AG10803 (cell line): ENCODE data around the gene LILRA1.
"Not testable (repeated sequence)": the region's sequence is repeated elsewhere in the genome, so short reads cannot be mapped to it uniquely, and the experiment has no call there.

Experiments
- DNase-seq: peaks from one replicate; pipeline ENCODE4 v3.0.0; 2010; ENCODE audit warnings: low read depth
- H3K4me3 ChIP-seq: 2 replicates; pipeline ENCODE4 v1.5.1; 2011; ENCODE audit warnings: mild to moderate bottlenecking, low read length, control low read depth
- CTCF ChIP-seq: conservative IDR thresholded peaks from 2 replicates; pipeline ENCODE4 v1.5.1; 2011; ENCODE audit warnings: mild to moderate bottlenecking, low read length, control low read depth, inconsistent platforms

LILRA1 gene

GRCh38 chr19:54616821-54617560, 23.6 kb downstream of the LILRA1 start:
- TF ChIP-seq CTCF, result no peak
- no peak for DNase-seq
- H3K4me3 ChIP-seq, result no peak overlapping the region

DNA sequence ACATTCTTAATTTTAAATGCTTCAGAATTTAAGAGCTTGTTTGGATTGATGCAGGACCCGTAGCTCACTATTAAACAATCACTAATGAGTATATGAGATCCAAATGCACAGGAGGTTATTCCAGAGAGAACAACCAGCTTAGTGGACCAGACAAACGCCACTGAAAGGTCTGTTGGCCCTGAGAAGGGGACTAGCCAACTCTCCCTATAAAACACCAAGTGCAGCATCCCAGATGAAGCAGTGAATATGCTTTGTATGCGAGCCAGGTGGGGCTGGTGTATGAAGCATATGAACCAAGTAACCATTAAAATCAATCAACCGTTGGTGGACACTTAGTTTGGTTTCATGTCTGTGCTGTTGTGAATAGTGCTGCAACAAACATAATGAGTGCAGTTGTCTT, 27.0 kb downstream of the LILRA1 start:
- no peak for DNase-seq
- no peak overlapping the region for H3K4me3 ChIP-seq
- TF ChIP-seq CTCF, result no peak

GRCh38 chr19:54622431-54622830, 29.0 kb downstream of the LILRA1 start:
- no peak overlapping the region for H3K4me3 ChIP-seq
- no peak for TF ChIP-seq CTCF
- no peak for DNase-seq

DNA sequence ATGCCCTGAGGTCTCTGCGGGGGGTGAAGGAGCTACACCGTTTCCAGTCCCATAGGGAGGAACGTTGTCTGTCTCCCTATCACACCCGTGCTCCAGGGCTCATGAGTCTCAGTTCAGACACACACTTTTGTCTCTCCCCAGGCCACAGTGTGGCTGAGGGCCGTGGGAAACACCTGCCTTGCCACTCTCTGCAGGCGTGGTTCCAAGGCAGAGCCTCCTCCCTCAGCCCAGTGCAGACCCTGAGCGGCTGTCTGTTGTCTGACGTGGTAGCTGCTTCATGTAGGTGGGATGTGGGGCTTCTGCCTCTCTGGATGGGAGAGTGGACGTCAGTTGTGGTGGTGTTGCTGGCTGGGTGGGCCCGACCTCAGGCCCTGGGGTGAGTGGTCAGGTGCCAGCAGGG, 30.8 kb downstream of the LILRA1 start:
- not testable (repeated sequence) for DNase-seq, H3K4me3 ChIP-seq

GRCh38 chr19:54624934-54625730, 31.7 kb downstream of the LILRA1 start:
- not testable (repeated sequence) for DNase-seq, H3K4me3 ChIP-seq

GRCh38 chr19:54626757-54627156, 33.3 kb downstream of the LILRA1 start:
- no peak for TF ChIP-seq CTCF
- H3K4me3 ChIP-seq, result no peak overlapping the region
- no peak for DNase-seq

DNA sequence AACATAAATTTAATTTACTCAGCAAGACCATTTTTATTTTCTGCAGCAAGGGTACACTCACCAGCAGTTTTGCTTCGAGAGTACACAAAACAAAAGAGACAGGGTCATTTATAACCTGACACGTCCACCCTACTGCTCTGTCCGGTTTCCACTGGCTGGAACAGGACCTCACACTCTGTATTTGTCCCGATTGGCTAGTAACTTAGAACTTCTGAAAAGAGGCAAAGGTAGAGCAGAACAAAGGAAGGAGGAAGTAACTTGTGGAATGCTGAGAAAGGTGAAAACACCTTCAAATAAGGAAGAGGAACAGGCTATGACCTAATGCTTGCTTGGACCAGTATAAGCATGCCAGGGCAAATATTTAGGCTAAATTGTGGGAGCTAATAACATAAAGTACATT, 34.5 kb downstream of the LILRA1 start:
- not testable (repeated sequence) for H3K4me3 ChIP-seq, DNase-seq

- not testable (repeated sequence) for H3K4me3 ChIP-seq, DNase-seq
Measured at GRCh38 chr19:54630262-54630661, 36.8 kb downstream of the LILRA1 start, which contains the start of gene LILRB1. TSS of gene LILRB1 (plus strand) at chr19:54630484. CDS start at chr19:54631074, 590 bp downstream.

DNA sequence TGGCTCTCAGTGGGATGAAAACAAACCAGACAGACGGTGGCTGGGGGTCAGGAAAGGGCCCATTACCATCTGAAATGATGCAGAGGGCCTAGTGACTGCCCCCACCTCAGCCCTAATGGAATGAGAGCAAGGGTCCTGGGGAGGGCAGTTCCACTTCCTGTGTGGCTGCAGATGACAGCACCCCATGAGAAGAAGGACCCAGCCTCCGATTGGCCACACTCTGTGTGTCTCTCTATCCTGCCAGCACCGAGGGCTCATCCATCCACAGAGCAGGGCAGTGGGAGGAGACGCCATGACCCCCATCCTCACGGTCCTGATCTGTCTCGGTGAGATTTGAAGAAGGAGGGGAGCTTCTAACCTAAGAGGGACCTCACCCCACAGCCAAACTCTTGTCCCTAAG, 37.4 kb downstream of the LILRA1 start:
- no peak for TF ChIP-seq CTCF
- DNase-seq, result no peak
- no peak overlapping the region for H3K4me3 ChIP-seq

DNA sequence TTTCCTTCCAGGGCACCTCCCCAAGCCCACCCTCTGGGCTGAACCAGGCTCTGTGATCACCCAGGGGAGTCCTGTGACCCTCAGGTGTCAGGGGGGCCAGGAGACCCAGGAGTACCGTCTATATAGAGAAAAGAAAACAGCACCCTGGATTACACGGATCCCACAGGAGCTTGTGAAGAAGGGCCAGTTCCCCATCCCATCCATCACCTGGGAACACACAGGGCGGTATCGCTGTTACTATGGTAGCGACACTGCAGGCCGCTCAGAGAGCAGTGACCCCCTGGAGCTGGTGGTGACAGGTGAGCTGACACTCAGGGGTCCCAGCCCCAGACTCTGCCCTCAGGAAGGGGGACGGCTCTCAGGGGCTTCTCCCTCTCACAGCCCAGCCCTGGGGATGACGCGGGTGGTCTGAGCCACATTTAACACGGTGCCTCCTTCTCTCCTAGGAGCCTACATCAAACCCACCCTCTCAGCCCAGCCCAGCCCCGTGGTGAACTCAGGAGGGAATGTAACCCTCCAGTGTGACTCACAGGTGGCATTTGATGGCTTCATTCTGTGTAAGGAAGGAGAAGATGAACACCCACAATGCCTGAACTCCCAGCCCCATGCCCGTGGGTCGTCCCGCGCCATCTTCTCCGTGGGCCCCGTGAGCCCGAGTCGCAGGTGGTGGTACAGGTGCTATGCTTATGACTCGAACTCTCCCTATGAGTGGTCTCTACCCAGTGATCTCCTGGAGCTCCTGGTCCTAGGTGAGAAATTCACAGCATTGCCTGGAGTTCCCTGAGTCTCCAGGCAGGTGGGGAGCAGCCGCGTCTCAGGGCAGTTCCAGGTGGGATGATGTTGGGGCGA, 38.3 kb downstream of the LILRA1 start:
- DNase-seq, H3K4me3 ChIP-seq: not testable (repeated sequence)

DNA sequence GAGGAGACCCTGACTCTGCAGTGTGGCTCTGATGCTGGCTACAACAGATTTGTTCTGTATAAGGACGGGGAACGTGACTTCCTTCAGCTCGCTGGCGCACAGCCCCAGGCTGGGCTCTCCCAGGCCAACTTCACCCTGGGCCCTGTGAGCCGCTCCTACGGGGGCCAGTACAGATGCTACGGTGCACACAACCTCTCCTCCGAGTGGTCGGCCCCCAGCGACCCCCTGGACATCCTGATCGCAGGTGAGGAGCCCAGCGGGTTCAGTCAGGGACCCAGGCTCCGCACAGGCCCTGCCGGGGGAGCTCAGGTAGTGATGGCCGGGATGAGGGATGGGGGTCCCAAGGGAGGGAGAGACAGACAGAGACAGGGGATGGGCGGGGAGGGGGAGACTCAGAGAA, 39.1 kb downstream of the LILRA1 start:
- not testable (repeated sequence) for H3K4me3 ChIP-seq, DNase-seq
